Measurements from ENCODE around the gene TPD52L2. TPM values are rescaled to one million over a fixed set of nuclear protein-coding genes. Genes with fewer than 3 reads are reported as not detected.

The TPD52L2 gene
- total RNA-seq, 6 donors from 2014 or later = 64.2 to 103 (median 79.4) TPM

DNA sequence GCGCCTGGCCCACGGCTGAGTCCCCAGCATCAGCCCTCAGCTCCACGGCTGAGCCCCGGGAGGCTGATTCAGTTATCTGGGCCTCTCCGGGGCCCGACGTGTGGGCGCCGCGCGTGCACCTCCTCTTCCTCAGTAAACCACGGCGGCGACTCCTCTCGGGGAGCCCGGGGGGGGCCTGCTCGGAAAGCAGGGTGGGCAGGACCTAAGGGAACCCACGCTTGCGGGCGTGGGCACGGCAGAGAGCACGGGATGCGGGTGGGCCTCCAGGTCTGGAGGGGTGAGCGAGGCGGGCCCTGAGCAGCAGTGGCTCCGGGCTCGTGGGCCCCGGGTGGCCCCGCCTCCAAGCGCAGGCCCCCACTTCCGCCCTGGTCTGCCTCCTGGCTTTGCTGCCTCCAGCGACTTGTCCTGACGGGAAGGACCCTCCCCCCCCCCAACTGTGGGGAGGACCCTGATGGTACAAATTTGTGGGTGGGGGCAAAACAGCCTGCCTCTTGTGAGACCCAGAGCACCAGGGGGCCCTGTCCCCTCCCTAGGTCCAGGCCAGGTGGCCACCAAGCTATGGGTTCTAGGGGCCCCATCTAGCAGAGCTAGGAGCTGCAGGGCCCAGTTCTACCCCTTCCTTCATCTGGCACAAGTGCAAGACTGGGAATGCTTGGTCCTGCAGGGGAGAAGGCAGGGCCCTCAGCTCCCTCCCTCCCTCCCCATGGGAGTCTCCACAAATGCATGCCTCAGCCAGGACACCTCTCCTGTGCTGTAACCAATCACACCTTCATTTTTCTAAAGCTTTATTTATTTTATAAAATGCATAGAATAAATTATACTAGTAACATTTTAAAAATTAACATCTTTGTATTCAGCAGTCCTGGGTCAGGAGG, 74.2 kb downstream of the TPD52L2 start:
- Histone ChIP-seq H3K4me1 (peaks cover 15 to 29% (median 19%) of the 10 kb centered on the region in 4 donors), H3K36me3 (peaks cover 8 to 77% (median 58%) of the 10 kb centered on the region in 4 donors), H3K27me3 (no peaks in the 10 kb centered on the region), H3K9me3 (no peaks in the 10 kb centered on the region), H3K27ac (peak overlapping the region in 2 of 4 donors; percentile 2 to 10), H3K4me3 (no peak overlapping the region)
- TF ChIP-seq, protein P1, sequence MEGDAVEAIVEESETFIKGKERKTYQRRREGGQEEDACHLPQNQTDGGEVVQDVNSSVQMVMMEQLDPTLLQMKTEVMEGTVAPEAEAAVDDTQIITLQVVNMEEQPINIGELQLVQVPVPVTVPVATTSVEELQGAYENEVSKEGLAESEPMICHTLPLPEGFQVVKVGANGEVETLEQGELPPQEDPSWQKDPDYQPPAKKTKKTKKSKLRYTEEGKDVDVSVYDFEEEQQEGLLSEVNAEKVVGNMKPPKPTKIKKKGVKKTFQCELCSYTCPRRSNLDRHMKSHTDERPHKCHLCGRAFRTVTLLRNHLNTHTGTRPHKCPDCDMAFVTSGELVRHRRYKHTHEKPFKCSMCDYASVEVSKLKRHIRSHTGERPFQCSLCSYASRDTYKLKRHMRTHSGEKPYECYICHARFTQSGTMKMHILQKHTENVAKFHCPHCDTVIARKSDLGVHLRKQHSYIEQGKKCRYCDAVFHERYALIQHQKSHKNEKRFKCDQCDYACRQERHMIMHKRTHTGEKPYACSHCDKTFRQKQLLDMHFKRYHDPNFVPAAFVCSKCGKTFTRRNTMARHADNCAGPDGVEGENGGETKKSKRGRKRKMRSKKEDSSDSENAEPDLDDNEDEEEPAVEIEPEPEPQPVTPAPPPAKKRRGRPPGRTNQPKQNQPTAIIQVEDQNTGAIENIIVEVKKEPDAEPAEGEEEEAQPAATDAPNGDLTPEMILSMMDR (IDR thresholded peaks at IDR 0.05) = no peak
- TF ChIP-seq POLR2A (IDR thresholded peaks at IDR 0.05) = no peak
- TF ChIP-seq EP300 (IDR thresholded peaks at IDR 0.05) = no peak
- TF ChIP-seq POLR2AphosphoS5 (IDR thresholded peaks at IDR 0.05) = no peak
- DNase-seq (peak in 1 of 2 donors; percentile 83), ATAC-seq (ENCODE audit: low FRiP score in 2 of 2) (no peak)
- 71 to 100% methylated on average over 4 to 33 of the region's 33 CpGs for WGBS, 2 donors

DNA sequence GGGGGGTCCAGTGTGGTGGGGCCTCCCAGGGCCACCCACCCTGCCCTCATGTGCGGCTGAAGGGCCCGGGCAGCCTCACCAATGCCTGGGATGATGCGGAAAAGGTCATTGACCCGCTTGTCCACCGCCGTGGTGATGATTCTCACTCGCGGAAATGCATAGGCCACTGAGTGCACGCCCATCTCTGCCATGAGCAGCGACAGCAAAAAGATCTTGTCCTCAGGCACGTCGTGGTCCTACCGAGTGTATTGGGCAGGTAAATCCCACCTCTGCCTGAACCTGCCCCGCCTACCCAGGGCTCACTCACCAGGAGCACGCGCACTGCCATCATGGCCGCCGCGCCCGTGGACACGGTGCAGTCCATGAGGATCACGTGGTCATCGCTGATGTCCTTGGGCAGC, 75.0 kb downstream of the TPD52L2 start:
- no peak for DNase-seq
- Histone ChIP-seq H3K9me3 (no peaks in the 10 kb centered on the region), H3K27ac (no peak overlapping the region), H3K4me1 (peaks cover 15 to 29% (median 19%) of the 10 kb centered on the region in 4 donors), H3K36me3 (peaks cover 8 to 77% (median 59%) of the 10 kb centered on the region in 4 donors), H3K4me3 (no peak overlapping the region), H3K27me3 (no peaks in the 10 kb centered on the region)
- ATAC-seq (ENCODE audit: low FRiP score in 2 of 2) = no peak
- WGBS, 2 donors = 93 to 95% methylated on average over 12 to 19 of the region's 23 CpGs
- no peak for TF ChIP-seq EP300 (IDR thresholded peaks at IDR 0.05)
- no peak for TF ChIP-seq POLR2A (IDR thresholded peaks at IDR 0.05)
- TF ChIP-seq, protein P1 (IDR thresholded peaks at IDR 0.05) = no peak
- TF ChIP-seq POLR2AphosphoS5 (IDR thresholded peaks at IDR 0.05) = no peak

DNA sequence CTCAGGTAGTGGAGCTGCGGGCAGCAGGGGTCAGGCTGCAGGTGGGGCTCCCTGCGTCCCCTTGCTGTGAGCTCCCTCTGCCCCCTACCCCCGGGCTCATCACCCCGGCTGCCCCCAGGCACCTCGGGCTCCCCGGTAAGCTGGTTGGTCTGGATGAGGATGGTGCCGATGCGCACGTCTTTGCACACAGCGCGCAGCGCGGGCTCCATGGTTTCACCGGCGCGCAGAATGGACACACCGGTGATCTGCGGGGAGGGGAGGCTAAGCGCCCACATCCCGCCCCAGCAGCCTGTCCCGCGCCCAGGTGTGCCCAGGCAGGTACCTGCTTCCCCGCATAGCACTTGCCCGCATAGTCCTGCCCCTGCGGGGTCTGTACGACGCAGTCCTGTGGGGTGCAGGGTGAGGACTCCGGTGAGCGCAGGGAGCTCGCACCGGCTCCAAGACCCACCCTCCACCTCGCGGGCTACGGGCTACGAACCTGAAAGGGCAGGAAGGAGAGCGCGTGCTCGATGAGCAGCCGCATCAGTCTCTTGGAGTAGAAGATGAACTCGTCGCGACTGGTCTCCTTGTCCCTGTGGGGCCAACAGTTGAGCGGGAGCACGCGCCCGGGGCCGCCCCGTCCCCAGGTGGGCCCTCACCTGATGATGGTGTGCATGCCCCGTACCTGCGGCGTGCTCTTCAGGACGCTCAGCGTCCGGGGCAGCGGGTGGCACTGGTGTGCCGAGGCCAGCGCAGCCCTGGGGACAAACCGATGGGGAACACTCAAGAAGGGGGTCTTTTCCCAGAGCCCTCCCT, 75.6 kb downstream of the TPD52L2 start:
- Histone ChIP-seq H3K4me1 (peaks cover 15 to 29% (median 19%) of the 10 kb centered on the region in 4 donors), H3K36me3 (peaks cover 8 to 77% (median 60%) of the 10 kb centered on the region in 4 donors), H3K27ac (peak overlapping the region; percentile 82 to 91 (median 83)), H3K9me3 (no peaks in the 10 kb centered on the region), H3K27me3 (no peaks in the 10 kb centered on the region), H3K4me3 (no peak overlapping the region)
- ATAC-seq (ENCODE audit: low FRiP score in 2 of 2) = no peak
- TF ChIP-seq POLR2A (IDR thresholded peaks at IDR 0.05) (no peak), EP300 (IDR thresholded peaks at IDR 0.05) (no peak), POLR2AphosphoS5 (IDR thresholded peaks at IDR 0.05) (no peak)
- TF ChIP-seq, protein P1 (IDR thresholded peaks at IDR 0.05) = no peak
- DNase-seq = peak in 1 of 2 donors; percentile 86
- WGBS, 2 donors = 94% methylated on average over 27 to 56 of the region's 58 CpGs

Small RNA genes lying within 50 kb of the gene (small RNA-seq; reads per million reads assigned to genes)
- gene MIR941-2 (0 reads per million in 4 donors), gene MIR941-4 (0 reads per million in 4 donors), gene MIR941-5 (0 reads per million in 4 donors), gene RNU1-134P (0 reads per million in 4 donors)

Other genes with a start within 250 kb of the TPD52L2 start
- gene GMEB2, start 238.2 kb upstream of the TPD52L2 start, total RNA-seq = 10 to 100 TPM; 10.1 to 12.9 (median 12.4) TPM
- gene STMN3, start 211.8 kb upstream of the TPD52L2 start, total RNA-seq = 10 to 100 TPM in 3 of 6 donors, 1 to 10 TPM in 3; 2.1 to 16.5 (median 9.1) TPM
- 10 to 100 TPM in 5 of 6 donors, 1 to 10 TPM in 1; 8.6 to 73.3 (median 32.5) TPM for gene RTEL1, start 207.0 kb upstream of the TPD52L2 start, total RNA-seq
- gene TNFRSF6B, start 168.6 kb upstream of the TPD52L2 start, total RNA-seq = 10 to 100 TPM; 13.8 to 34.8 (median 16.9) TPM
- 10 to 100 TPM; 26.8 to 56.4 (median 46.3) TPM for gene ARFRP1, start 157.3 kb upstream of the TPD52L2 start, total RNA-seq
- gene ZGPAT, start 157.2 kb upstream of the TPD52L2 start, total RNA-seq = 10 to 100 TPM; 24.8 to 70.2 (median 36.8) TPM
- 10 to 100 TPM; 12.4 to 51.3 (median 15.3) TPM for gene LIME1, start 128.6 kb upstream of the TPD52L2 start, total RNA-seq
- 100 to 1,000 TPM in 1 of 6 donors, 10 to 100 TPM in 5; 28.8 to 106 (median 71.9) TPM for gene SLC2A4RG, start 125.5 kb upstream of the TPD52L2 start, total RNA-seq
- gene ZBTB46, start 34.0 kb upstream of the TPD52L2 start, total RNA-seq = 10 to 100 TPM in 4 of 6 donors, 1 to 10 TPM in 2; 7.6 to 25.3 (median 11.6) TPM
- under 1 TPM in 1 of 6 donors, not detected in 5; 0.23 TPM for gene ABHD16B, start 3.8 kb upstream of the TPD52L2 start, total RNA-seq
- gene DNAJC5, start 29.9 kb downstream of the TPD52L2 start, total RNA-seq = 10 to 100 TPM; 44.6 to 66.0 (median 60.7) TPM
- 100 to 1,000 TPM in 1 of 6 donors, 10 to 100 TPM in 5; 23.0 to 103 (median 37.3) TPM for gene UCKL1, start 91.1 kb downstream of the TPD52L2 start, total RNA-seq
- gene ZNF512B, start 104.7 kb downstream of the TPD52L2 start, total RNA-seq = 10 to 100 TPM; 10.8 to 22.0 (median 16.3) TPM
- gene SAMD10, start 114.4 kb downstream of the TPD52L2 start, total RNA-seq = 1 to 10 TPM; 2.6 to 7.2 (median 4.7) TPM
- 100 to 1,000 TPM in 1 of 6 donors, 10 to 100 TPM in 5; 60.5 to 113 (median 68.0) TPM for gene PRPF6, start 115.9 kb downstream of the TPD52L2 start, total RNA-seq
- 1 to 10 TPM in 4 of 6 donors, under 1 TPM in 2; 0.44 to 2.3 (median 1.7) TPM for gene C20orf204, start 170.9 kb downstream of the TPD52L2 start, total RNA-seq
- 100 to 1,000 TPM in 1 of 6 donors, 10 to 100 TPM in 4, 1 to 10 TPM in 1; 6.3 to 138 (median 37.7) TPM for gene SOX18, start 184.4 kb downstream of the TPD52L2 start, total RNA-seq
- 10 to 100 TPM; 21.7 to 56.0 (median 28.4) TPM for gene TCEA2, start 197.9 kb downstream of the TPD52L2 start, total RNA-seq
- 10 to 100 TPM; 21.5 to 70.8 (median 55.6) TPM for gene RGS19, start 214.2 kb downstream of the TPD52L2 start, total RNA-seq
- gene OPRL1, start 214.8 kb downstream of the TPD52L2 start, total RNA-seq = 1 to 10 TPM; 1.7 to 3.1 (median 2.6) TPM
- gene LKAAEAR1, start 219.1 kb downstream of the TPD52L2 start, total RNA-seq = 1 to 10 TPM in 4 of 6 donors, not detected in 2; 1.3 to 7.8 (median 4.9) TPM
- not detected for gene NPBWR2, start 242.3 kb downstream of the TPD52L2 start, total RNA-seq